ENCODE results near the gene NLRC5.

Gene NLRC5

DNA sequence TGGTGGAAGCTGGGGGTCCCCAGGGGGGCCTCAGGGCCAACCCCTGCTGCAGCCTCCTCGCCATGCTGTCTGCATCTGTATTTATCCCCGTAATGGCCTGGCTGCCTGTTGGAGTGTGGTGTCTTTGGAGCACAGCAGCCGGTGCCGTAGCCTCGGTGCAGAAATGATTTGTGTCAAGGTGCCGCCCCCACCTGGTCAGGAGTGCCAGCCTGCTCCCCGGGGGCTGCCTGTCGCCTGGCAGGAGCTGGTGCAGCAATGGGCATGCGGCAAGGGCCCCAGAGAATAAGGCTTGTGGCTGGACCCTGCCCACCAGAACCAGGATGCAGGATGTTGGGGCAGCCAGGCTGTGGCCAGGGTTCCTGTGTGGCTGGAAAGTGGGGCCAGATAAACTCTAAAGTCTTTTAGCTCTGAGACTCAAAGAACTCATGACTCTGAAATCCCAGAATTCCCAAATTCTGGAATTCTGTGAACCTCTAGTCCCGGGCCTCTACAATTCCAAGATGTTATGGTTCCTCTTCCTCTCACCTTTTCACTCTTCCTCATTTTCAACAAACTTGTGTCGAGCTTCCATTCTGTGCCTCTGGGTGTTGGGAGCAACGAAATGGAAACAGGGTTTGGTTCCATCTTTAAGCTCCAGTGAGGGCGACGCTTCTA is 109.0 kb downstream of the NLRC5 start:
- no peak for ATAC-seq
- no peak for TF ChIP-seq ZNF70 (CRISPR knock-in tag; IDR thresholded peaks at IDR 0.05)
- TF ChIP-seq, protein P1, sequence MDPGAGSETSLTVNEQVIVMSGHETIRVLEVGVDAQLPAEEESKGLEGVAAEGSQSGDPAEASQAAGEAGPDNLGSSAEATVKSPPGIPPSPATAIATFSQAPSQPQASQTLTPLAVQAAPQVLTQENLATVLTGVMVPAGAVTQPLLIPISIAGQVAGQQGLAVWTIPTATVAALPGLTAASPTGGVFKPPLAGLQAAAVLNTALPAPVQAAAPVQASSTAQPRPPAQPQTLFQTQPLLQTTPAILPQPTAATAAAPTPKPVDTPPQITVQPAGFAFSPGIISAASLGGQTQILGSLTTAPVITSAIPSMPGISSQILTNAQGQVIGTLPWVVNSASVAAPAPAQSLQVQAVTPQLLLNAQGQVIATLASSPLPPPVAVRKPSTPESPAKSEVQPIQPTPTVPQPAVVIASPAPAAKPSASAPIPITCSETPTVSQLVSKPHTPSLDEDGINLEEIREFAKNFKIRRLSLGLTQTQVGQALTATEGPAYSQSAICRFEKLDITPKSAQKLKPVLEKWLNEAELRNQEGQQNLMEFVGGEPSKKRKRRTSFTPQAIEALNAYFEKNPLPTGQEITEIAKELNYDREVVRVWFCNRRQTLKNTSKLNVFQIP (CRISPR knock-in tag; IDR thresholded peaks at IDR 0.05; ENCODE audit: borderline replicate concordance, low read depth) = no peak
- no peak for TF ChIP-seq ZFP30 (CRISPR knock-in tag; IDR thresholded peaks at IDR 0.05)
- TF ChIP-seq GLIS3 (CRISPR knock-in tag; IDR thresholded peaks at IDR 0.05) = no peak
- no peak for TF ChIP-seq PATZ1 (CRISPR knock-in tag; IDR thresholded peaks at IDR 0.05; ENCODE audit: borderline replicate concordance)
- TF ChIP-seq ISL1 (CRISPR knock-in tag; IDR thresholded peaks at IDR 0.05) = no peak

- ATAC-seq = peak; percentile 50; the same call in 2 of the 3 replicates
Measured at GRCh38 chr16:57099965-57100364, 110.6 kb downstream of the NLRC5 start.

- no peak for ATAC-seq
- TF ChIP-seq GLIS3 (CRISPR knock-in tag; IDR thresholded peaks at IDR 0.05) = no peak
- no peak for TF ChIP-seq TCF4 (CRISPR knock-in tag; IDR thresholded peaks at IDR 0.05; ENCODE audit: borderline replicate concordance)
- TF ChIP-seq ZNF8 (CRISPR knock-in tag; IDR thresholded peaks at IDR 0.05) = no peak
- TF ChIP-seq RARB (CRISPR knock-in tag; IDR thresholded peaks at IDR 0.05) = no peak
- no peak for TF ChIP-seq TOX (CRISPR knock-in tag; IDR thresholded peaks at IDR 0.05; ENCODE audit: borderline replicate concordance)
- TF ChIP-seq, protein P1 (CRISPR knock-in tag; IDR thresholded peaks at IDR 0.05; ENCODE audit: borderline replicate concordance, low read depth) = no peak
- no peak for TF ChIP-seq ZFP3 (CRISPR knock-in tag; IDR thresholded peaks at IDR 0.05)
- no peak for TF ChIP-seq CREB5 (CRISPR knock-in tag; IDR thresholded peaks at IDR 0.05; ENCODE audit: low read depth)
- no peak for TF ChIP-seq ZNF70 (CRISPR knock-in tag; IDR thresholded peaks at IDR 0.05)
- TF ChIP-seq ZNF565 (CRISPR knock-in tag; conservative IDR thresholded peaks at IDR 0.05; ENCODE audit: low read depth) = no peak
- TF ChIP-seq ARNTL (CRISPR knock-in tag; IDR thresholded peaks at IDR 0.05; ENCODE audit: borderline replicate concordance, low read depth) = no peak
- TF ChIP-seq ZFP30 (CRISPR knock-in tag; IDR thresholded peaks at IDR 0.05) = no peak
- no peak for TF ChIP-seq BACH2 (CRISPR knock-in tag; IDR thresholded peaks at IDR 0.05; ENCODE audit: borderline replicate concordance)
- no peak for TF ChIP-seq SNAI2 (CRISPR knock-in tag; IDR thresholded peaks at IDR 0.05)
- TF ChIP-seq, protein P2, sequence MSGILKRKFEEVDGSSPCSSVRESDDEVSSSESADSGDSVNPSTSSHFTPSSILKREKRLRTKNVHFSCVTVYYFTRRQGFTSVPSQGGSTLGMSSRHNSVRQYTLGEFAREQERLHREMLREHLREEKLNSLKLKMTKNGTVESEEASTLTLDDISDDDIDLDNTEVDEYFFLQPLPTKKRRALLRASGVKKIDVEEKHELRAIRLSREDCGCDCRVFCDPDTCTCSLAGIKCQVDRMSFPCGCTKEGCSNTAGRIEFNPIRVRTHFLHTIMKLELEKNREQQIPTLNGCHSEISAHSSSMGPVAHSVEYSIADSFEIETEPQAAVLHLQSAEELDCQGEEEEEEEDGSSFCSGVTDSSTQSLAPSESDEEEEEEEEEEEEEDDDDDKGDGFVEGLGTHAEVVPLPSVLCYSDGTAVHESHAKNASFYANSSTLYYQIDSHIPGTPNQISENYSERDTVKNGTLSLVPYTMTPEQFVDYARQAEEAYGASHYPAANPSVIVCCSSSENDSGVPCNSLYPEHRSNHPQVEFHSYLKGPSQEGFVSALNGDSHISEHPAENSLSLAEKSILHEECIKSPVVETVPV (CRISPR knock-in tag; IDR thresholded peaks at IDR 0.05) = no peak
- no peak for TF ChIP-seq ZC3H10 (CRISPR knock-in tag; IDR thresholded peaks at IDR 0.05)
- TF ChIP-seq ISL1 (CRISPR knock-in tag; IDR thresholded peaks at IDR 0.05) = no peak
- TF ChIP-seq OSR1 (CRISPR knock-in tag; IDR thresholded peaks at IDR 0.05) = no peak
Measured at GRCh38 chr16:57100445-57100844, 111.1 kb downstream of the NLRC5 start.

Measured in SK-N-SH treated with all-trans-retinoic acid at 6 μM for 48 hours (cell line).